KBM-7 (cell line): ENCODE measurements around the gene RELT.
A peak's percentile ranks its signal among the peaks of the same experiment; 100 is the strongest.

Experiments
- DNase-seq: peaks from one replicate; pipeline ENCODE4 v3.0.0-alpha.2; 2015
- in situ Hi-C: fragments of 300-500 bp; cut with MboI; formaldehyde crosslinking; loops from 2 replicates; pipeline ENCODE4 v1.14.3; 2020; ENCODE audit warnings: low sequenced_read_pairs, low pct_unique_long_range_greater_than_20kb, mixed read lengths

Gene RELT

DNA sequence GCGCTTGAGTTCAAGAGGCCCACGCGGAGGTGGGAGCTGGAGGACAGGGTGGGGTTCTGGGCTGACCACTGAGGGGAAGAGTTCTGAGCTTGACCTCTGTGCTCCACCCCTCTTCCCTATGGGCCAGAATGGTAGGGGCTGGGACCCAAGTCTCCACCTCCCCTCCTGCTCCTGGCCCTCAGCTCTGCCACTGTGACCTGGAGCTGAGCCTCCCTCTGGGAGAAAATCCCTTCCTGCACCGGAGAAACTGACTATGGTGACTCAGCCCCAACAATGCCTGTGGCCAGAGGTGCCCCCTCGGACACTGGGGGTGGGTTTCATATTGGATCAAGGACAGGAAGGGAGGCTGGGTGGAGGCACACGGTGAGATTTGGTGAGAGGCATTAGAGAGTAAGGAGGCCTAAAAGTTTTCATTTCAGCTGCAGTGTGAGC is 23.0 kb downstream of the RELT start:
- no peak for DNase-seq
- in situ Hi-C loops: no loop called here

DNA sequence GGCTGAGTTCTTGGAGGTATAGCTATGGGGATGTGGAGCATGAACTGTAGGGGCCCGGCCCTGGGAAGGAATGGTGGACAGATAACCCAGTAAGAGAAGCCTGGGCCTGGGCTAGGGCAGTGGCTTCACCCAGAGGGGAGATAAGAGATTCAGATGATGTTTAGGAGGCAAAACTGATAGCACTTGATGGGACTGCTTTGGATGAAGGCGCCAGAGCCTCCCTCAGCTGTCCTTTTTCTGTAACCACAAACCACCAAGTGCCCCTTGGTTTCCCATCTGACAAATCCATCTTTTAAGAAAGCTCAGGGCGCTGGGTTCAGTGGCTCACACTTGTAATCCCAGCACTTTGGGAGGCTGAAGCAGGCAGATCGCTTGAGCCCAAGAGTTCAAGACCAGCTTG is 23.4 kb downstream of the RELT start:
- in situ Hi-C loops: loop anchor here (25.0 kb wide), 1 partner anchor 263 kb away; no protein-coding TSS in a partner anchor
- DNase-seq: peak; percentile 47

DNA sequence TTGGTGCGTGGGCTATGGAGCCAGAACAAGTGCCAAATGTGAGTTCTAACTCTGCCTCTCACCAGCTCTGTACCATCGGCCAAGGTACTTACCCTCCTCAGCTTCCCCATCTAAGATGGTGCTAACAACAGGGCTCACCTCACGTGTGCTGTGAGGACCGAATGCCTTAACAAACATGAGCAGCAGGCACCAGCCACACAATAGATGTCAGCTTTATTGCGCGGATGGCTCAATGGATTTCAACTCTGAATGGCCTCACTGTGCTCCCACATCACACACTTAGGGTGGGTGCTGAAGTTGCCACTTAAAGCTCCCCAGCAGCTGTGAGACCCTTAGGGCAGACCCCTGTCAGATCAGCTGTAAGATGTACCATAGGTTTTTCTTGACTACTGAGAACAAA is 24.1 kb downstream of the RELT start:
- in situ Hi-C loops: loop anchor here (25.0 kb wide), 1 partner anchor 262 kb away; no protein-coding TSS in a partner anchor
- DNase-seq: no peak

DNA sequence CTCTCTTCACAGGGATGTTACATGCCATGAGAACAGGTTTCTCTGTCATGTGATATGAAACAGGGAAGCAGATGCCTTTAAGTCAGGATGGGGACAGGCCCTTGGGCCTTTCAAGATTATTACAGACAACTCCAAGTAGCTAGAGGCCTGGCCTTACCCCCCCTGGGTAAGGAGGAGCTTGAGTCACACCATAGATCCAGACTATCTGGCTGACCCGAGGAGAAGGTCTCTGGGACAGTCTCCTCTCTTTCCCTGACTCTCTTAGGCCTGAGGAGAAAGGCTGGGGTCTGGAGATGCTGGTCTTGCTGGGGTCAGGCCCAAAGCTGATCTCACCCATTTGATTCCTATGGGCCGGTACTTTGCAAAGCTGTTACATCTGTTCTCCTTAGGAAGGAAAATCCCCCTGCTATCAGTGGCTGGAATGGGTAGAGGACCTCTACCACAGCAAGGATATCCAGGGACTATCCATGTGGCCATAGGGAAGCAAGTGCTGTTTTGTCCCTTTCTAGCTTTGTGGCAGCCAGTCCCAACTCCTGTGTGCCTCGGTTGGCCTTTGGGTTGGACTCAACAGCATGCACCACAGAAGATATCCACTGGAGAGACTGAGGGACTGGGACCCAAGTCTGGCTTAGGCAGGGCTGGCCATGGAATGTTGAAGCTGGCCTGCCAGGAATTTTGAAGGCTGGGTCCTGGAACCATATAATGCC is 25.2 kb downstream of the RELT start:
- in situ Hi-C loops: loop anchor here (25.0 kb wide), 1 partner anchor 261 kb away; no protein-coding TSS in a partner anchor

DNA sequence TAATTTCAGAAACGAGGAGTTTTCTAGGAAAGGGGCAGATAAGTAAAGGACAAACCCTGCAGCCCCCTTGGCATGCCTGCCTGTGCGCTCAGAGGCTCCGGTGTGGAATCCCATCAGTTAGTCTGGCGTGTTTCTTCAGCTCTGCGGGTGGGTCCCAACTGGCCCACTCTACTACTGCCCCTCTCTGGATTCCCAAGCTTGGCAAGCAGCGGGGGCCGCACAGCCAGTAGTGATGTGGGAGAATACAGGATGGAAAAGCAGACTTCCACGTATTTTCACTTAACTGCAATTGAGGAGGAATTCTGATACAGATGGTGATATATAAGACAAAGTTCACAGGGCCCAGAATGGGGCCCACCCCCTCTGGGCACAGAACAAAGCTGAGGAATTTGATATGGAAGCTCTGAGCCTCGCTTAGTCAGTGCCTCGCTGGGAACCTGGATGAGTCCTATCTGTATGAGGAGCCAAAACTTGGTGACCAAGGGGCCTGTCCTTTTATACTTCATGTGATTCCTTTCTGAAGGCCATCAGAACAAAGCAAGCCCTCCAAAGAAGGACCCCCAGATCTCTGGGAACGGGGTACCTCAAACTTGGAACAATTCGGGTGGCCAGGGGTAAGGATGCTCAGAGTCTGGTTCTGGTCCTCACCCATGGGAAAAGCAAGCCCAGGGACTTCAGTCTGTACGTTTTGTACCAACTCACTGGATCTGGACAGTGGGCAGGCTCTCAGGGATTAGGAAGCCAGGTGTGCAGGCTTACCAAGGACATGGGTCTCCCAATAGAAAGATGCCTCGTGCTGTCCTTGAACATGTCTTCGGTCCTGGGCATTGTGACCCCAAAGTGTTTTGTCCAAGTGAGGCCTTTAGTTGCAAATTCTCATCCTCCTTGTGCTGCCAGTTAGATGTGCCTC is 26.0 kb downstream of the RELT start:
- in situ Hi-C loops: loop anchor here (25.0 kb wide), 1 partner anchor 260 kb away; no protein-coding TSS in a partner anchor
- no peak for DNase-seq

More for the DNA sequence above, 25.2 kb downstream of the RELT start:
- no peak for DNase-seq

DNA sequence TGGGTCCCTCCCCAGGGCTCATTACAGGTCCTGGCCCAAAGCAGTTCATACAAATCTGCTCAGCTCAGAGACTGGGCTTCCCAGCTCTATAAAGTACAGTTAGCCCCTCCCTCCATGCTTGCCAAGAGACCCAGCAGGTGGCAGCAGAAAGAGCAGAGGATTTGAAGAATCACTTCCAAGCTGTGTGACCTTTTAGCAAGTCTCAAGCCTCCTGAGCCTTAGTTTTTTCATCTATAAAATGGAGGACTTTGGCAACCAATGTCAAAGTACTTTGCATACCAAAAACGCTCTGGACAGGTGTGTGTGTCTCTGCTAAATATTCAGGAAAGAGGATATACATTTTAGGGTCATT is 26.6 kb downstream of the RELT start:
- in situ Hi-C loops: loop anchor here (25.0 kb wide), 1 partner anchor 259 kb away; no protein-coding TSS in a partner anchor
- DNase-seq: peak; percentile 29

DNA sequence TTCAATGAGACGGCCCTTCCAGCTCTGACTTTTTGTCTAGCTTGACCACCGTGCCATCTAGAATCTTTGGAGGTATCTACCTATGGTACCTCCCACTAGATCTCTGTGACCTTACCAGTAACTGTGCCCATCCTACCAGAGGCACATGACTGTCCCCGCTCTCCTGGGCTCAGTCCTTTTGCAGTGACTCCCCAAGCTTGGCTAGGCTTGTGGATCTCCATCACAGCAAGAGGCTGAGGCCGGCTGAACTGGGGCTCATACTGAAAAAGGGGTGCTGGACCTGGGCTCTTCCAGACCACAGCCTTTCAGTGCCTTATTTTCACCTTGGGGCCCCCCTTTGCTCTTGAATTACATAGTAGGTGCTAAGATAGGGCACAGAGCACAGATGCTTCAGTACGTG is 27.3 kb downstream of the RELT start:
- no peak for DNase-seq
- in situ Hi-C loops: loop anchor here (25.0 kb wide), 1 partner anchor 259 kb away; no protein-coding TSS in a partner anchor

DNA sequence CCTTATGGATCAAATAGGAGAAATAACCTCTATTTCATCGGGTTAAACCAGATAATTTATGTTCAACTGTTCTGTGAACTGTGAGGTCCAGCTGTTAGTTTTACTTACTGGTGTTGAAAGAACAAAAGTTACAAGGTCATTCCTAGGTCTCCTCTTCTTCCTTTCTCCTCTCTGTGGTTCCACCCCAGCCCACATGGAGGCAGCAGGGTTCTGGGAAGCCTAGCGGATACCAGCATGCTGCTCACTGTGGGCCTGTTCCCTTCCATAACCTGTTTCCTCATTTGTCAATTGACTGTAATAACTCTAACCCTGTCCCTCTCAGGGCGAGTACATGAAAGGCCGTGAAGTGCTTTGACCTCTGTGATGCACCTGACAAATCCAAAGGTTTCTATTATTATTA is 27.8 kb downstream of the RELT start:
- in situ Hi-C loops: loop anchor here (25.0 kb wide), 1 partner anchor 258 kb away; no protein-coding TSS in a partner anchor
- peak; percentile 77 for DNase-seq

DNA sequence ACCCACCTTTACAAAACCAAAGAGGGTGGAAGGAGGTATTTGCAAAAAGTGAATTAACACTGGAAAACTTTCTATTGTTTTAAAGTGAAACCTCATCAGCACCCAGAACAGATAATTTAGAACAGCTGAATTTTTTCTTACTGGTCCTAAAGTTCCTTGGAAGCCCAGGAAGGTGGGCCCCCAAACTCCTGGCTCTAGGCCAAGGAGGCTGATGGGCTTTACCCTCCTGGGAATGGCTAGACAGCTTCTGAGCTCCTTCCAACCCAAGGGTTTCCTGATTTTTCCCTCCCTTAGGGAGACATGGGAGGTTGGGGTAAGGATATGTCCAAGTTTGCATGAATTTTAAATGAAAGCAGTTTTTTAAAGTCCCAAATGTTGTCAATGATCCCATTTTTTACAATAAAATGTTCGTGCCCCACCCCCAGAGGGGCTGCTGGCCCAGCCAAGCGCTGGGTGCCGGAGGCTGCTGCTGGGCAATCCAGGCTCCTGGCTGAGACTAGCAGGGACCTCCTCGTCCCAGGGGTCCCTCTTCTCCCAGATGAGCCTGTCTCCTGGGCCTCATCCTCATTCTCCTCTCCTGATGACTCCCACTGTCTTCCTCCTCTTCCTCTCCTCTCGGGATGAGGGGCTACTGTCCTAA is 28.4 kb downstream of the RELT start:
- no peak for DNase-seq
- in situ Hi-C loops: loop anchor here (25.0 kb wide), 1 partner anchor 258 kb away; no protein-coding TSS in a partner anchor

DNA sequence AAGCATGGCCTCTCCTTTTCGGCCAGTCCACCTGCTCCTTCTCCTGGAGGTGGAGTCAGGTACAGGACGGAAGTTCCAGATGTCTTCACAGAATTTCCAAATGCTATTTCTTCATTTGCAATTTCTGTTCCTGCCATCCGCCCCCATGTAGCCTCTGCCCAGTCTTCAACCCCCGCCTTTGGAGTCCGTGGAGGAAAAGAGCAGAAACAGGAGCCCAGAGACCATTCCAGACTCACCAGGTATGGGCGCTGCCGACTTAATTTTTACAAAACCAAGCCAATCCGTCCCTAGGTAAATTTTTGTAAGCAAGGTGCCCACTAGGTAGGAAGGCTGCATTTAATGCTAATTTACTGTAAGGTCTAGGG is 28.9 kb downstream of the RELT start:
- in situ Hi-C loops: loop anchor here (25.0 kb wide), 1 partner anchor 257 kb away; no protein-coding TSS in a partner anchor

DNA sequence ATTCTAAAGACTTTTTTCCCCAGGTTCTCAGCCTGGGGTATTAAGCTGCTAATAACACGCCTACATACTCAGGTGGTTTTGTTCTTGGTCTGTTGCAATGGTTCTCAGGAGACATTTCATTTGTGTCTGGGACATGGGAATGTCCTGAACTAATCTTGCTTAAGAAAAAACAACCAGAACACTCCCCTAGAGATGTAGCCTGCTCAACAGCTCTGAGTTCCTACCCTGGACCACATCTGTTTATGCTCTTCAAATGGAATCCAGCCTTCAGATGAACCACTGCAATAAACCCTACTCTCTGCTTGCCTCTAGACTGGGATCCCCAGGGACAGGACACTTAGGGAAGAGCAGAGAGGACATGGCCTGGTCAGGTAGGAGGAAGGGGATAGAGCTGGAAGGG is 29.9 kb downstream of the RELT start:
- in situ Hi-C loops: loop anchor here (25.0 kb wide), 1 partner anchor 256 kb away; no protein-coding TSS in a partner anchor
- DNase-seq: no peak

More for the DNA sequence above, 28.9 kb downstream of the RELT start:
- DNase-seq: no peak

DNA sequence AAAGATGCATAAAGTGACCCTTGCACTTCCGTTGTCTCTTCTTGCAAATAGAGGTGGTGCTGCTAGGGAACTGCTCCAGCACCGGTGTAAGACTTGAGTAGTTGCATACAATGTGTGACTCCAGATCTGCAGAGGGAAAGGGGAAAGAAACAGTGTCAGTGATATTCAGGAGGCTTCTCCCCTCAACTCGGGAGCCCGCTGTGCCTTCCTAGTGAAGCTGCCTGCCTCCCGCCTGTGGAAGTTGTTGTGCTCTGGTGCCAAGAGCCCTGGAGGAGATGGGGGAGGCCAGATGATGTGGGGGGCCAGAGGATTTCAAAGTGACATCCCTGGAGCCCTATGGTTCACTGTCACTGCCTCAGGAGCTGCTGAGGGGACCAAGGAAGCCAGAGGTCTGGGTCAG is 30.4 kb downstream of the RELT start:
- DNase-seq: no peak
- in situ Hi-C loops: loop anchor here (25.0 kb wide), 1 partner anchor 256 kb away; no protein-coding TSS in a partner anchor

DNA sequence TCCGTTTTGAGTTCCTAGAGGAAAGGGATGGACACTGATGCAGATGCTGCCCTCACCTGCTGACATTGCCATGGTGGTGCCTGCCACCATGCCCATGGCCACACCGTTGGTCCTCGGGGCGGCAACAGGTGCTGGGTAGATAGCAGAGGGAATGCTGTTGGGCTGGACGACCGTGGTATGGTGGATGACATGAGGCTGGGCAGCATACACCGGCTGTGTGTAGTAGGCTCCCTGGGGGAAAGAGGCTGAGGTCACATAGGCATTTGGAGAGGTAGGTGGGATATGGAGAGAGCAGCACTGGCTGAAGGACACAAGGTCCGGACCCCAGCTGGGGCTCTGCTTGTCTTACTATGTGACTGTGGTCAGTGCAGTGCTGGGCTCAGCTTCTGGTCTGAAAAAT is 33.2 kb downstream of the RELT start:
- no peak for DNase-seq
- in situ Hi-C loops: loop anchor here (25.0 kb wide), 1 partner anchor 253 kb away; no protein-coding TSS in a partner anchor

DNA sequence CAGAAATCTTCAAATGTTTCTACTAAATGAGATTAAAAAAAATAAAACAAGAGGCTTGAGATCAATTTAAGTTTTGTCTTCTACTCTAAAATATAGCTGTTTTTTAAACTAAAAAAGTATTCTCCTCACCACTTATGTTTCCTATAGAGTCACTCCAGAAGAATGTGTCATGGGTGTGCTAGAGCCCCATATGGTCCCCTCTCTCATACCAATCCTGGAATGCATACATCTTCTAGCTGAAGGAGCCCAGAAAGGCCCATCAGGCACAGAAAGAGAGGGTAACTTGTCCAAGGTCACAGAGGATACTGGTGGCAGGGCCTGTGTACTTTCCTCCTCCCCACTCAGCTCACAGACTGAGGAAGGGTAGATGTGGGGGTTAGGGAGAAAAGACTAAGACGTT is 34.4 kb downstream of the RELT start:
- in situ Hi-C loops: loop anchor here (25.0 kb wide), 1 partner anchor 252 kb away; no protein-coding TSS in a partner anchor
- DNase-seq: no peak

DNA sequence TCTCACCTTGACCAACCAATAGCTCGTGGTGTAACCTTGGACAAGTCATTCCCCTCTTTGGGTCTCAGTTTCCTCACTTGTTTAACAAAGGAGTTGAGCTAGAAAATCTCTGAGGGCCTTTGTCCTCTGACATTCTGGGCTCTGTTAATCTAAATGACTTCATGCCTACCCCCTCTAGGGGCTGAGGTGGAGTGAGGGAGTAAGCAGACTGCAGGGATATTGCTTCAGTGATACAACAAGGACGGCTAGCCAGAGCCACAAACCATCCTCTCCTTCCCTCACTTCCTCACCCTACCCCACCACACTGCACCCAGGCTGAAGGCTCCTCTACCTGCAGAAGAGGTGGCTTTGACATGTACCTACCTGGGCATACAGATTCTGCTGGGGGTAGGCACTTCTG is 34.8 kb downstream of the RELT start:
- no peak for DNase-seq
- in situ Hi-C loops: loop anchor here (25.0 kb wide), 1 partner anchor 251 kb away; no protein-coding TSS in a partner anchor

DNA sequence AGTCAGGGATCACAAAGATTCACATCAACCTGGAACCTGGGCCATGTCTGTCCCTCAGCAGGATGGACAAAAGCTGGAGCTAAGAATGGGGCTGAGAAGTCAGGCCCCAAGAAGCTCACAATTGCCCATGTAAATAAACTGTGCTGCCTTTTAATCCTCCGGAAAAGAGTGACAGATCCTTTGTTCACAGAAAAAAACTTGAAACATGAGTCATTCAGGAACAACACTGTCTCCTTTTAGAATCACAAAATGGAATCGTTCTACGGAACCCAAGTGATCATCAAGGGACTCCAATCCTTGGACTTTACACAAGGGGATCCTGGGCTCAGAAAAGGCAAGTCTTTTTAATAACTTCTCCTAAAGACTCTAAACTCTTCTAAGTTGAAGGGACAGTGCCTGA is 36.1 kb downstream of the RELT start:
- DNase-seq: no peak
- in situ Hi-C loops: loop anchor here (25.0 kb wide), 1 partner anchor 250 kb away; no protein-coding TSS in a partner anchor

DNA sequence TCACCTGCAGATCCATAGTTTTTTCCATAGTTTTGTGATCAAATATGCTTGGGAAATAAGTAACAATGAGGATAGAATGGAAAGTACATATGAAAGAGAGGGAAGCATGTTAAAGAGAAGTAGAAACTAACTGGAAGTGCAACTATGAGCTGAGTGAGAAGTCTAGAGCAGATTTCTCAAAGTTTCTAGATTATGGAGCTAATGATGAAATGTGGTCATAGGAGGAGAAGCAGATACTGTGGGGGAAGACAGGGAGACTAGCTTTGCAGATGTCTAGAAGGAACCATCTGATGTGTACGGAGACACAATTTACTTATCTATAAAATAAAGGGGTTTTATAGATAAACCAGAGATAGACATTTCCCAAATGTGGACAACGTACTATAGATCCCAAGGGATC is 37.1 kb downstream of the RELT start:
- in situ Hi-C loops: loop anchor here (25.0 kb wide), 1 partner anchor 249 kb away; no protein-coding TSS in a partner anchor
- DNase-seq: no peak

DNA sequence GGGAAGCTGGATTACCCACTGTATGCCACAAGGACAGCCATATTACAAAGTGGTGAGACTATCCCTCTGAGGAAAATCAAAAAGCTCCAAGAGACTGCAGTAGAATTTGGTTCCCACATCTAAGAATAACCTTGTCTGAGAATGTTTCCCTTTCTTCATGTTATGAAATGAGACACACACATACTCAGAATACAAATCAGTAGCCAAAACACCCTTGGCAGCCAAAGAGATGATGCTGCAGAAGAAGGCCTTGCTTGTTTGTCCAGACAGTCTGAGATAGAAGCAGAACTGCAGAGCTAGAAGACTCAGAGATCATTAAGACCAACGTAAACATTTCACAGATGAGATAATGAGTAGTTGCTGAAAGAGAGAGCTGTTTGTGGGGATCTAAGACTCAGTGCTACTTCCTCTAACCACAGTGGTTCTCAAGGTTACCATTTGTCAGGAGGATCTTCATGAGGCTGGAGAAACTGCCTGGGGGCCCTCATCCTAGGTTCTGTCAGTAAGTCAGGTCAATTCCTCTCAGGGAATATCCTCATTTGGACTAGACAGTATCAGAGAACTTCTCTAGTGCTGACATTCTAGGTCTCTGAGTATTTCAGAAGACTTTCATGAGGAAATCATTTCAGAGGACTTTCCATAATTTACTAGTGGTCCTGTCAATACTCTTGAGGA is 38.9 kb downstream of the RELT start:
- in situ Hi-C loops: loop anchor here (25.0 kb wide), 1 partner anchor 247 kb away; no protein-coding TSS in a partner anchor
- peak; percentile 60 for DNase-seq
